ACHN (cell line): Measurements from ENCODE around the gene HEPACAM2.
A peak's percentile ranks its signal among the peaks of the same experiment; 100 is the strongest.

Experiments
- DNase-seq: peaks from one replicate; pipeline ENCODE4 v3.0.0-alpha.2; 2015
- in situ Hi-C: cut with HindIII; loops from 2 replicates; pipeline ENCODE4 v1.10.0; 2017; ENCODE audit warnings: low sequenced_read_pairs, low pct_ligation_motif_present, low pct_unique_long_range_greater_than_20kb

Gene HEPACAM2

DNA sequence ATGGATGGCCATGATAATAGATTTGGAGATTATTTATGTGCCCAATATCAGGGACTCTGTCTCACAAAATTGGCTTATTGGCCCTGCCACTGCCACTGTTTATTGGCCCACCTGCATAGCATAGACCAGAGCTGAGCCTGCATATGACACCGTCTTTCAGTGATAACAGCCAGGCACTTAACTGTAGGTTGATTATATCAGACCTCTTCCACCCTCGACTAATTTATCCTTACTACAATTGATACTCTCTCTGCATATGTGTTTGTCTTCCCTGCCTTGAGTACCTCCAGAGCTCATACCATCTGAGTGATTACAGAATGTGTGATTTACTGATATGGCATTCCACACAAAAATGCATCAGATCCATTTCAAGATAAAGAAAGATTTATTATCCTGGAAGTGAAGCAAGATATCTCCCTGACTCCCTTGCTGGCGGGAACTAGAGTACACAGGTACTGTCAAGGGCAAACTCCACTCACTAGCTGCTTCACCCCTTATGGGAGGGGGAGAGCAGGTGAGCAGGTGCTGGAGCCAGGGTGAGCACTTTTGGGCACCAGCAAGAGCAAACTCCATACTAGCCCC lies 65.0 kb downstream of the HEPACAM2 start:
- in situ Hi-C loops = no loop called here
- DNase-seq = no peak

DNA sequence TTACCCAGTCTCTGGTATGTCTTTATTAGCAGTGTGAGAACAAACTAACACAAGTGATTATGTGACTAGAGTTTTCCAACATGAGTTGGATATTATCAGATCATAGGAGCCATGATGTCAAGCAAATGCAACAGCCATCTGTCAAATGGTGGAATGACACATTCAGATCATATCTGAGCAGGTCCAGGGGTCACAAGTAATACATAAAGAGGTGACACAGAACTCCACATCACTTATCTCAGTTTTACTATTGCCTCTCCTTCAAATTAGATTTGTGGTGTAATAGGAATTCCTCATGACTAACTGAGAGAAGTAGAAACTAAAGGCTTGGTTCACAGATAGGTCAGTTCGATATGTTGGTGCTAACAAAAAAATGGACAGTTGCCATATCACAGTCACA lies 65.9 kb downstream of the HEPACAM2 start:
- no peak for DNase-seq
- in situ Hi-C loops = no loop called here

DNA sequence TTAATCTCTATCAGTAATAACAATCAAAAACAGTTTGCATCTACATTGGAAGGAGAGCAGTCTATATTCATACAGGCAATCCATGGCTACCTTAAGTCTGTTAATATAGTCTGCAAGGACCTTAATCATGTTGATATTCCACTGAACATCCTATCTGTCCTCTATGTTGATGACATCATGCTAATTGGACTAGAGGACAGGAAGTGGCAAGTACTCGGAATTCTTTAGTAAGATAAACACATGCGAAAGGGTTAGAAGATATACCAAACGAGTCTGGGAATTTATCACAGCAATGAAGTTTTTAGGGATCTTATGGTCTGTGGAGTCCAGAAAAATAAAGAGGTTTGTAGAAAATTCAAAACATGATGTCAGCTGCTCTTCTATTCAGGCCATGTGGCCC lies 66.8 kb downstream of the HEPACAM2 start:
- in situ Hi-C loops = no loop called here
- no peak for DNase-seq

DNA sequence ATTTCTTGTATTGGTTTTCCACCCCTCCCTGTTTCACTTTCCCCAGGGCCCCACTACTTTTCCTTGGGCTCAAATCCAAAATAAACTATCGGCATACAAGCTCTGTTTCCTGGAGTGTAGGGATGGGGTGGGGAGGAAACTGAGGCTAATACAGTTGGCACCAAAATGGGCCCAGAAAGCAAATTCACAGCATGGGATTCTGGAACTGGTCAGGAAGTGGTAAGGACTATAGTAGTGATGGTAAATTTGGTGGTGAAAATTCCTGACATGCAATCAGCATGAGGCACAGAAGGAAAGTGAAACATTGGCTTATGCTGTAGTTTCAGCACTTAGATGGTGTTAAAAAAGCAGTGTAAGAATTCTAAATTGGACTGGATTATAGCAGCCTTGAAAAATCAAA lies 69.4 kb downstream of the HEPACAM2 start:
- in situ Hi-C loops = no loop called here
- DNase-seq = peak; percentile 91

DNA sequence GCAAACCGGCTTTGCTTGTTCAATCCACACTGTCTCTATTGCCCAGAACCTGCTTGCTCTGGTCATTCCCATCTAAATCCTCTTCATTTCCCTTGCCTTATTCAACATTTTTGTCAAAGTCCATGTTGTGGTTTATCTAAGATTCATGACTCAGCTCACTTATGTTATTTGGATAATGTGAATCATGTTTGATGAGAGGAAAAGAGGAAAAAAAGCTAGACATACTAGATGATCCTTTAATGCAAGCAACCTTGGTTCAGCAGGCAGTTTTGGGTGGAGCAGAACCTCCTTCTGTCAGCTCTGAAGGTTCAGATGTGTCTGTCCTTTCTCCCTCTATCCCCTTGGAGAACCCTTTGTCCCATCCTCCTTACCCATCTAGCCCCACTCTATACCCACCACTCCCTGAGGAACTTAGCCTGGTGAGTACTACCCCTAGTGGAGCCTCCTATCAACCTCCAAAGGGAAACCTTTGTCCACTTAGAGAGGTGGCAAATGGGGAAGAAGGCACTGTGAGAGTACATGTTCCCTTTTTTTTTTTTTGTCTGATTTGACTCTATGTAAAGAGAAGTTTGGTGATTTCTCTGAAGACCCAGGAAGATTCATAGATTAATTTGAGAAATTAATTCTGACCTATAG lies 76.0 kb downstream of the HEPACAM2 start:
- peak; percentile 36 for DNase-seq
- in situ Hi-C loops = no loop called here

DNA sequence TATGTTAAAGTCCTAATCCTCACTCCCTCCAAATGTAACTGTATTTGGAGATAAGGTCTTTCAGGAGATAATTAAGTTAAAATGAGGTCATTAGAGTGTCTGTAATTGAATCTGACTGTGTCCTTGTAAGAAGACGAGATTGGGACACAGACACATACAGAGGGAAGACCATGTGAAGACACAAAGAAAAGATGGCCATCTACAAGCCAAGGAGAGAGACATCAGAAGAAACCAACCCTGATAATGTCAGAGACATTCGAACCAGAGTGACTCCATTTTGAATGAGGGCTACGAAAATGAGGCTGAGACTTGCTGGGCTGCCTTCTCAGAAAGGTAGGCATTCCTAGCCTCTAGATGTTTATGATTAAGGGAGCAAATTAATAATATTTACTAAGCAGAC lies 77.5 kb downstream of the HEPACAM2 start:
- in situ Hi-C loops = no loop called here
- no peak for DNase-seq

DNA sequence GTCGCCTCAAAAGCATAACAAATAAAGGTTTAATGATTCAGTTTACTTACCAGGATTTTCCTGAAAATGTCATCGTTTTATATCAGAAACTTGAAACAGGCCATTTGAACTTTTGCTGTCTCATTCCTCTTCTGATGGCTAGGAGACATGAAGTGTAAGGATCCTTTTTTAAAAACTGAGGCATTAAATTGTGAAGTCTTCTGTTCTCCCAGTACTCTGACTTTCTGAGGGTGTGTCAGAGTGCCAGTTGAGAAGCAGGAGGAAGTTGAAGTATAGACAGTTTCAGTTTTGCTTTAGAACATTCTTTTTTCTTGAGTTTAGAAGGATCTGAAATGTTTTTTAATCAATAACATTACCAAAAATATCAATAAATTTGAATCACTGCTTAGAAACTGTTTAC lies 78.1 kb downstream of the HEPACAM2 start, which contains the start of gene SAMD9L:
Gene SAMD9L (minus strand): TSS at position 242 of the 400 bp plus-strand sequence. CDS start 12,414 bp downstream, outside the sequence.
- in situ Hi-C loops = no loop called here
- DNase-seq = peak; percentile 56

DNA sequence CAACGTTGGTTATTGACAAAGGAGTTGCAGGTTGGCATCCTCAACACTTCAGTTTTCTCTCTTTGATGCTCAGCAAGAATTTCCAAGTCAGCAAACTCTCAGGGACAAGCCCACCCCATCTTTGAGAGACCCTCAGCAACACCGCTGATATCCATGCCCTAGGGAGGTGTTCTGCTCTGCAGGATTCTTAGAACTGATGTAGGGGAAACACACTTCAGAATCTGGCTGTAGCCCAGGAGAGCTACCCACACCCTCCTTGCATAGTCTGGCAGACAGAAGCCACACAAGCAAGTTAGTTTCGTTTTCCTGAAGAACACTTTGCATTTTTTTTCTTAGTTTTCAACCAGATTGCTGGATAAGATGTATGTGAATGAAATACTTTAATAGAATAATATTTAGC lies 78.9 kb downstream of the HEPACAM2 start:
- peak; percentile 71 for DNase-seq
- in situ Hi-C loops = no loop called here

DNA sequence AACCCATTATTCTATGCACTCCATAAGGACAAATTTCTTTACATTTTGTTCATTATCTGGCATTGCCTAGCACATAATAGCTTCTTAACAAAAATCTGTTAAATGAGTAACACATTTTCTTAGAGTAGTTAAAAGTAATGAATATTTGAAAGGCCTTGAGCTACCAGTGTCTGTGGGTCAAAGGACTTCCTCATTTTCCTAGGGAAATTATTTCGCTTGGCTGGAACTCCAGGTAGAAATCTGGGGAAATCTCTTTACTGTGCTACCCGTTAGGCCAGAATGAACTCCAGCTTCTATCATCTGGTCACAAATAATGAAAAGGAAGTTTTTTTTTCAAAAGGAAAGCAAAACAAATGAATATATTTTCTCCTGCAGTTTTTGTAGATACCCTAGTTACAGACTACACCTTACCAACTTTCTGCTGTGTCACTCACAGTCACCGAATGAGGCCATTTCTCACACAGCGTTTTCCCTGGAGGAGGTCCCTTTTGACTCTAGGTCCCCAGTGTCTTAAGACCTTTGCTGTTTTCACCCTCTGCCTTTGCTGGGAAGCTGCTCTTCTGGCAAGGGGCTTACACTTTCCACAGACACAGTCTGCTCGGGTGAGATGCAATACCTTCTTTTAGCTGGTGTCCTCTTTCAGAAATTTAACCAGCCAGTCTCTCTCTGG lies 79.7 kb downstream of the HEPACAM2 start:
- DNase-seq = no peak
- in situ Hi-C loops = no loop called here

DNA sequence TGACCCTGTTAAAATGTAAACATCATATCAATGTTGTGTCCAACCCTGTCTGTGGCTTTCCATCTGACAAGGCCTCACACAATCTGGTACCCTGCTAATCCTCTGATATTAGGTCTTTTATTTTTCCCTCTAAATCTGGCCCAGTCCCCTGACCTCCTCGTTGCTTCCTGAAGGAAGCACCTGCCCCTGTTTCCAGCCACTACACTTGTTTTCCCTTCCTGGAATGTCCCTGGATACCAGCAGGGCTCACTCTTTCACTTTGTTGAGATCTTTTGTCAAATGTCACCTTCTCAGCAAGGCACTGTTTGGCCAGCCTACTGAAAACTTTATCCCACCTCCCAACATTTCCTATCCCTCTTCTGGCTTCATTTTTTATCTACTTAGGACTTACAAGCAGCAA lies 80.2 kb downstream of the HEPACAM2 start:
- in situ Hi-C loops = no loop called here
- DNase-seq = no peak

DNA sequence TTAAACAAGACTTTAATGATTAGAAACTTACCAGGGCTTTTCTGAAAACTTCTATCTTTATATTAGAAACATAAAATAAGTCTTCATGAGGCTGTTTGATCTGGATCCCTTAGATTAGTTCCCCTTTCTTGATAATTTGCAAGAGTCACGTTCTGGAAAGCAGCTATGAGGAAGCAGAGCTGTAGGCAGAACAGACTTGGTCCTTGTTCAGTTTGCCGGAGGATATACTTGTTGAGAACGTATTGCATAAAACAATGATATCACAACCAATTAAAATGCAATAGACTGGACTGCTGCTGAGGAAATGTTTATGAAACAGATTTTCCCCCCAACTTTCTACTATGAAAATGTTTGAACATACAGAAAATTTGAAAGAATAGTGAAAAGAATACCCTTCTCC lies 80.9 kb downstream of the HEPACAM2 start:
- in situ Hi-C loops = no loop called here
- no peak for DNase-seq

DNA sequence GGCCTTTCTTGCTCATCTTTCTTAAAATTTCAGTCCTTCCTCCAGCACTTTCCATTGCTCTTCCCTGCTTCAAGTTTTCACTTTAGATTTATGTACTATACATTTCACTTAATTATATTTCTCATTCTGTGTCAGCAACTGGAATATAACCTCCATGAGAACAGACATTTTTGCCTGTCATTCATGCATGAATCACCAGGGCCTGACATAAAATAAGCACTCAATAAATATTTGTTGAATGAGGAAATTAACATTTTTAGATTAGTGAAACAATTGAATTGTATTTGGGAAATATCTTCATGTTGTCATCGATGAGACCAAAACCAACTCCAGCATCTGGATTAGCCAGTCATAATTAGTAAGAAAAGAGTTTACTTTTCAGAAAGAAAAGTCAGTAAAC lies 84.1 kb downstream of the HEPACAM2 start:
- in situ Hi-C loops = no loop called here
- DNase-seq = no peak

DNA sequence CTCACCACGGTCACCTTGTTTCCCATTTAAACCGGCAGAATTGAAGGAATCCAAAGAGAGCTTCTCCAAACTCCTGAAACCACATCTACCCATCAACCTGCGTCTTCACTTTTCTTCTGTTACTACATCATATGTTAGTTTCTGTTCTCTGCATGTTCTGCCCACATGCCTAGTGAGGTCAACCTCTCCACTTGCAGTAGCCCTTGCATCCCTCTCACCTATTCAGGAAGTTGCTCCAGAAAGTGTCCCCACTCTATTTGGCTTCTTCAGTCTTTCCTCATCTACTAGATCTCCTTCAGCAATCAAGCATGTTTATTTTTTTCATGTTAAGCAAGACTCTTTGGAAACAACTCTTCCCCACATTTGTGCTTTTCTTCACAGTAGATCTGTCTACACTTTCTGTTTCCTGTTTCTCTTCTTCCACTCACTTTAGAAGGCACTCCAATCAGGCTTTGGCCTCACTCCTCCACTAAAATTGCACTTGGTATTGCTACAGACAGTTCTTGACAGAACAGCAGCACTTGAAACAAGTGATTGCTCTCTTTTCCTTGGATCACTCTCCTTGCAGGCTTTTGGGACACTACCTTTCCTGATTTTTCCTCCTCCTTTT lies 85.6 kb downstream of the HEPACAM2 start:
- in situ Hi-C loops = no loop called here
- no peak for DNase-seq

DNA sequence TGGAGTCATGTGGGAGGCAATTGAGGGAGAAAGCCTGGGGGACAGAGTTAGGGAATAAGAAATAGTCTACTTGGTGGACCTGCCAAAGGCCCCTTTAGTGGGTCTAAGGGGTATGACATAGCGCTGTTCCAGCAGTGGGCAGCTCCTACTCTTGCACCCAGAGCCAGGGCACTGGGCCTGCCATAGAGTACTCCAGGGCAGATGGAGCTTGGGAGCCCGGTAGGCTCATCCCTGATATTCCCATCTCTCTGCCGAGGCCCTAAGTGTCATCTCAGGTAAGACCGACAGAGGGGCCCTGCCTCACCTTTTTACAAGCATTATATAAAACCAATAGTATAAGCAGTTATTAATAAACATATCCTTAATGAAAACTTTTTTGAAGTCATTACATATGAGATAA lies 87.7 kb downstream of the HEPACAM2 start:
- DNase-seq = no peak
- in situ Hi-C loops = no loop called here
